Keratinocyte (primary cell): ENCODE data around the gene GFRA4. TPM values are rescaled to one million over a fixed set of nuclear protein-coding genes. Genes with fewer than 3 reads are reported as not detected.

Source experiments
- DNase-seq: peaks from one replicate; pipeline ENCODE4 v3.0.0-alpha.2; 2011; ENCODE audit warnings: low read depth, missing footprints, low spot score
- FAIRE-seq: peaks from 2 replicates; lab custom pipeline; 2011; peaks lifted over from hg19 to GRCh38; lab: Jason Lieb, UNC
- H2AFZ ChIP-seq: 2 replicates; pipeline ENCODE4 v1.6.0; 2012; ENCODE audit warnings: low read length, control low read depth, inconsistent platforms; ENCODE audit not compliant: control insufficient read depth
- H3K27ac ChIP-seq: 2 replicates; pipeline ENCODE4 v1.5.1; 2011; ENCODE audit warnings: low read length; ENCODE audit not compliant: control insufficient read depth, insufficient read depth
- H3K27me3 ChIP-seq: 3 replicates; pipeline ENCODE4 v1.6.0; 2011; ENCODE audit warnings: low read length; ENCODE audit not compliant: control insufficient read depth, insufficient read depth; ENCODE audit errors: extremely low read depth
- H3K36me3 ChIP-seq, 2 experiments: 2 replicates in 1 of 2; 3 replicates in 1 of 2; pipeline ENCODE4 v1.5.1; 2011; ENCODE audit warnings: low read length in 2 of 2, mild to moderate bottlenecking in 1 of 2; ENCODE audit not compliant: control insufficient read depth in 2 of 2, insufficient read depth in 2 of 2; ENCODE audit errors: extremely low read depth in 1 of 2
- H3K4me1 ChIP-seq: 3 replicates; pipeline ENCODE4 v1.5.1; 2011; ENCODE audit warnings: low read length; ENCODE audit not compliant: control insufficient read depth, insufficient read depth; ENCODE audit errors: extremely low read depth
- H3K4me2 ChIP-seq: 3 replicates; pipeline ENCODE4 v1.6.0; 2011; ENCODE audit warnings: low read depth, low read length; ENCODE audit not compliant: control insufficient read depth, insufficient read depth; ENCODE audit errors: extremely low read depth
- H3K4me3 ChIP-seq, 3 experiments: fragments of 200-600 bp in 1 of 3; sonication (generic) in 1 of 3; 2 replicates in 2 of 3; 3 replicates in 1 of 3; pipeline ENCODE4 v1.5.1; 2011 to 2016; ENCODE audit warnings: low read length in 3 of 3, mild to moderate bottlenecking in 3 of 3, control low read depth in 2 of 3, inconsistent platforms in 1 of 3, low read depth in 1 of 3, mixed read lengths in 1 of 3, mixed run types in 1 of 3, moderate library complexity in 1 of 3; ENCODE audit not compliant: control insufficient read depth in 2 of 3, insufficient read depth in 2 of 3; ENCODE audit errors: extremely low read depth in 1 of 3
- H3K79me2 ChIP-seq: 2 replicates; pipeline ENCODE4 v1.6.0; 2012; ENCODE audit warnings: low read length; ENCODE audit not compliant: control insufficient read depth, insufficient read depth
- H3K9ac ChIP-seq: 3 replicates; pipeline ENCODE4 v1.6.0; 2011; ENCODE audit warnings: low read length; ENCODE audit not compliant: control insufficient read depth, insufficient read depth; ENCODE audit errors: extremely low read depth
- H3K9me1 ChIP-seq: 3 replicates; pipeline ENCODE4 v1.6.0; 2011; ENCODE audit warnings: low read length; ENCODE audit not compliant: control insufficient read depth, insufficient read depth; ENCODE audit errors: extremely low read depth
- H3K9me3 ChIP-seq: 2 replicates; pipeline ENCODE4 v1.5.1; 2012; ENCODE audit warnings: low read depth, low read length; ENCODE audit not compliant: control insufficient read depth
- H4K20me1 ChIP-seq: 3 replicates; pipeline ENCODE4 v1.6.0; 2011; ENCODE audit warnings: low read length; ENCODE audit not compliant: control insufficient read depth, insufficient read depth; ENCODE audit errors: extremely low read depth
- EZH2 ChIP-seq: IDR thresholded peaks from one replicate; pipeline ENCODE4 v1.6.1; 2012; ENCODE audit warnings: inconsistent platforms, mild to moderate bottlenecking, low read length, moderate library complexity
- dilution Hi-C: fragments of 300-500 bp; cut with MboI; formaldehyde crosslinking; loops from one replicate; pipeline ENCODE4 v1.7.0; 2020; ENCODE audit warnings: low sequenced_read_pairs; ENCODE audit not compliant: extremely low pct_ligation_motif_present
- polyA plus RNA-seq, 5 experiments: library from polyadenylated mRNA; depleted of rRNA in 3 of 5; stranded (reverse) in 3 of 5; stranded (forward) in 1 of 5; unstranded in 1 of 5; fragments of >200 nt; gene quantifications; 1 replicate in 1 of 5; 2 replicates in 3 of 5; 3 replicates in 1 of 5; pipeline versions ENCODE4 v1.2.1 to v1.2.3, GENCODE V29; 2011 to 2012; ENCODE audit warnings: missing spikeins in 2 of 5, low read depth in 1 of 5, low replicate concordance in 1 of 5
- TF ChIP-seq, protein P1 (sequence below), 3 experiments: IDR thresholded peaks in 1 of 3; conservative IDR thresholded peaks in 1 of 3; optimal IDR thresholded peaks in 1 of 3; 2 replicates in 2 of 3; 3 replicates in 1 of 3; pipeline versions ENCODE3 to v1.5.1; 2011; ENCODE audit warnings: low read length in 3 of 3, mild to moderate bottlenecking in 3 of 3, moderate library complexity in 2 of 3, control low read depth in 1 of 3, inconsistent platforms in 1 of 3; ENCODE audit not compliant: insufficient read depth in 2 of 3; ENCODE audit errors: extremely low read depth in 1 of 3

The GFRA4 gene
- polyA plus RNA-seq, 1 donor (not counting 4 experiments of a cell fraction or from before 2014, with no cell fraction given), result not detected

DNA sequence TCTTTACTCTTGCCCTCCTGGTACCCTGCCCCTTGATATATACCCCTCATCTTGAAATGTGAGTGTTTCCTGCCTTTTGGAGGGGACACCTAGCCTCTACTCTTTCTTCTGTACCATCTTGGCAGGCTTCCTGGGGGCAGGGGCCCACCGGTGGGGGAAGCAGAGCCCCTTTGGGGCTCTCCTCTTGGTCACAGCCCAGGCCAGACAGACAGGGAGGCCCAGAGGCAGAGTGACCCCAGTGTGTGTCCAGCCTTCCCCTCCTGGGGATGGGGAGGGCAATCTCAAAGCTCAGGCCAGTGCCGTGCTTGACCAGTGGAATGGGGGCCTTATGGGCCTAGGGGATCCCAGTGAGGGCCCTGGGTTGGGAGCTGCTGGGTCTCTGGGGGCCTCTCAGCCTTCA is 15.0 kb upstream of the GFRA4 start:
- H3K36me3 ChIP-seq, result no peaks in the 10 kb centered on the region
- dilution Hi-C loops, result no loop called here
- no peaks in the 10 kb centered on the region for H3K79me2 ChIP-seq
- H3K9me3 ChIP-seq, result no peaks in the 10 kb centered on the region
- H4K20me1 ChIP-seq, result no peaks in the 10 kb centered on the region
- H3K4me1 ChIP-seq, result no peaks in the 10 kb centered on the region
- no peak overlapping the region for H3K4me3 ChIP-seq
- no peaks in the 10 kb centered on the region for H3K9me1 ChIP-seq
- H3K4me2 ChIP-seq, result no peak overlapping the region
- H3K27ac ChIP-seq, result no peak overlapping the region
- no peak for TF ChIP-seq EZH2
- TF ChIP-seq, protein P1, sequence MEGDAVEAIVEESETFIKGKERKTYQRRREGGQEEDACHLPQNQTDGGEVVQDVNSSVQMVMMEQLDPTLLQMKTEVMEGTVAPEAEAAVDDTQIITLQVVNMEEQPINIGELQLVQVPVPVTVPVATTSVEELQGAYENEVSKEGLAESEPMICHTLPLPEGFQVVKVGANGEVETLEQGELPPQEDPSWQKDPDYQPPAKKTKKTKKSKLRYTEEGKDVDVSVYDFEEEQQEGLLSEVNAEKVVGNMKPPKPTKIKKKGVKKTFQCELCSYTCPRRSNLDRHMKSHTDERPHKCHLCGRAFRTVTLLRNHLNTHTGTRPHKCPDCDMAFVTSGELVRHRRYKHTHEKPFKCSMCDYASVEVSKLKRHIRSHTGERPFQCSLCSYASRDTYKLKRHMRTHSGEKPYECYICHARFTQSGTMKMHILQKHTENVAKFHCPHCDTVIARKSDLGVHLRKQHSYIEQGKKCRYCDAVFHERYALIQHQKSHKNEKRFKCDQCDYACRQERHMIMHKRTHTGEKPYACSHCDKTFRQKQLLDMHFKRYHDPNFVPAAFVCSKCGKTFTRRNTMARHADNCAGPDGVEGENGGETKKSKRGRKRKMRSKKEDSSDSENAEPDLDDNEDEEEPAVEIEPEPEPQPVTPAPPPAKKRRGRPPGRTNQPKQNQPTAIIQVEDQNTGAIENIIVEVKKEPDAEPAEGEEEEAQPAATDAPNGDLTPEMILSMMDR (optimal IDR thresholded peaks at IDR 0.05 in 1 of 3, IDR thresholded peaks at IDR 0.05 in 1 of 3, conservative IDR thresholded peaks at IDR 0.05 in 1 of 3; ENCODE audit: extremely low read depth in 1 of 3, insufficient read depth in 2 of 3, low read length in 3 of 3), result no peak
- no peak for FAIRE-seq
- DNase-seq, result no peak
- H2AFZ ChIP-seq, result no peak overlapping the region
- no peak overlapping the region for H3K9ac ChIP-seq
- peaks cover 81% of the 10 kb centered on the region for H3K27me3 ChIP-seq

DNA sequence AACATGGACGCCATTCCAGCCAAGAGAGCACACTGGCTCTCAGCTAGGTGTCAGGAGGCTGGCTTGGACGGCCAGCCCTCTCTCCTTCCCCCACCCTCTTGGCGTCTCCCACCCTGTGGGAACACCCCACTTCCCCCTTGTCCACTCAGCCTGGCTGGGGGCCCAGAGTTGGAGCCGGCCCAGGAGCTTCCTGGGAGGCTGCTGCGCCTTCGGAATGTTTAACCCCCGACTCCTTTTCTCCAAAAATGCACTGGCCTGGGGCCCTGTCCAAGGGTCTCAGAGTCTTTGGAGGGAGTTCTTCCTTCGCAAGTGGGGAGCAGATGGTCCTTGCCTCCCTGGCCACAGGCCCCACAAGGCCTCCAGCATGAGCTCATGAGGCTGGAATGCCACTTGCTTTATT is 14.5 kb upstream of the GFRA4 start:
- no peak for FAIRE-seq
- no peaks in the 10 kb centered on the region for H3K9me3 ChIP-seq
- no peak overlapping the region for H3K27ac ChIP-seq
- H3K9ac ChIP-seq, result no peak overlapping the region
- H3K9me1 ChIP-seq, result no peaks in the 10 kb centered on the region
- no peak for DNase-seq
- H3K36me3 ChIP-seq, result no peaks in the 10 kb centered on the region
- no peaks in the 10 kb centered on the region for H3K79me2 ChIP-seq
- dilution Hi-C loops, result no loop called here
- peaks cover 84% of the 10 kb centered on the region for H3K27me3 ChIP-seq
- no peaks in the 10 kb centered on the region for H4K20me1 ChIP-seq
- TF ChIP-seq, protein P1 (optimal IDR thresholded peaks at IDR 0.05 in 1 of 3, IDR thresholded peaks at IDR 0.05 in 1 of 3, conservative IDR thresholded peaks at IDR 0.05 in 1 of 3; ENCODE audit: extremely low read depth in 1 of 3, insufficient read depth in 2 of 3, low read length in 3 of 3), result no peak
- no peak for TF ChIP-seq EZH2
- no peaks in the 10 kb centered on the region for H3K4me1 ChIP-seq
- no peak overlapping the region for H3K4me3 ChIP-seq
- no peak overlapping the region for H3K4me2 ChIP-seq
- no peak overlapping the region for H2AFZ ChIP-seq
